Osteocyte (in vitro differentiated cells): ENCODE data around the gene ALK. TPM values are rescaled to one million over a fixed set of nuclear protein-coding genes. Genes with fewer than 3 reads are reported as not detected.
A peak's percentile ranks its signal among the peaks of the same experiment; 100 is the strongest.

ENCODE experiments used
- DNase-seq: peaks from one replicate; pipeline ENCODE4 v3.0.0; 2021; ENCODE audit warnings: mixed read lengths; ENCODE audit not compliant: unreplicated experiment; ENCODE audit errors: extremely low spot score
- H3K27ac Mint-ChIP-seq: one replicate; pipeline ENCODE4 v1.8.0; 2021; ENCODE audit warnings: mild to moderate bottlenecking, mixed read lengths; ENCODE audit not compliant: unreplicated experiment
- H3K27me3 Mint-ChIP-seq: one replicate; pipeline ENCODE4 v1.8.0; 2021; ENCODE audit warnings: mixed read lengths; ENCODE audit not compliant: unreplicated experiment
- H3K36me3 Mint-ChIP-seq: one replicate; pipeline ENCODE4 v1.8.0; 2021; ENCODE audit warnings: mixed read lengths; ENCODE audit not compliant: unreplicated experiment
- H3K4me1 Mint-ChIP-seq: one replicate; pipeline ENCODE4 v1.8.0; 2021; ENCODE audit warnings: mixed read lengths; ENCODE audit not compliant: unreplicated experiment
- H3K4me3 Mint-ChIP-seq: one replicate; pipeline ENCODE4 v1.8.0; 2021; ENCODE audit warnings: mild to moderate bottlenecking, moderate library complexity, mixed read lengths; ENCODE audit not compliant: unreplicated experiment
- H3K9me3 Mint-ChIP-seq: one replicate; pipeline ENCODE4 v1.8.0; 2021; ENCODE audit warnings: mixed read lengths; ENCODE audit not compliant: unreplicated experiment
- total RNA-seq: library from RNA; stranded (reverse); gene quantifications from 2 replicates; pipeline ENCODE4 v1.2.1, GENCODE V29; 2021
- TF ChIP-seq, protein P1 (sequence below): fragments of 200-600 bp; sonication (generic); IDR thresholded peaks from 2 replicates; pipeline ENCODE4 v1.5.0; 2021; ENCODE audit warnings: antibody characterized with exemption, mild to moderate bottlenecking, moderate library complexity

Gene ALK
- total RNA-seq, 1 donor from 2014 or later: not detected

DNA sequence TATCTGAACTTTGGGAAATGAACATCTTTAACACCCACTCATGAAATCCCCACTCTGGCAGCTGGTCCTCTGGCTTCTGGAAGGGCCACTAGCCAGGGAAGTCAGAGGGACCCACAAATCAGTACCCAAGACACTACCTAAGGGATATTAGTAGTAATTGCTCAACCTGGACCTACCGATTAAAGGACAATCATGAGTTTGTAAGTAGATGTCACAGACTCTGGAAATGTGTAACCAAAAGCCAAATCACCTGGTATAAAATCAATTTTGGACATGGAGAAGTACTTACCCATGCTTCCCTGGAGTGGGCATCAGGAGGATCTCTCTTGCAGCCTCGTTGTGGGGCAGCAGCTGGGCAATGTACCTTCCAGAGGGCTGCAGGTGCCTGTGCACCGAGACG lies 389.8 kb downstream of the ALK start:
- H3K36me3 Mint-ChIP-seq: no peaks in the 10 kb centered on the region
- peak overlapping the region; percentile 5 for H3K27ac Mint-ChIP-seq
- no peak for DNase-seq
- peaks cover 9% of the 10 kb centered on the region for H3K4me1 Mint-ChIP-seq
- no peak overlapping the region for H3K4me3 Mint-ChIP-seq
- H3K9me3 Mint-ChIP-seq: no peaks in the 10 kb centered on the region
- TF ChIP-seq, protein P1, sequence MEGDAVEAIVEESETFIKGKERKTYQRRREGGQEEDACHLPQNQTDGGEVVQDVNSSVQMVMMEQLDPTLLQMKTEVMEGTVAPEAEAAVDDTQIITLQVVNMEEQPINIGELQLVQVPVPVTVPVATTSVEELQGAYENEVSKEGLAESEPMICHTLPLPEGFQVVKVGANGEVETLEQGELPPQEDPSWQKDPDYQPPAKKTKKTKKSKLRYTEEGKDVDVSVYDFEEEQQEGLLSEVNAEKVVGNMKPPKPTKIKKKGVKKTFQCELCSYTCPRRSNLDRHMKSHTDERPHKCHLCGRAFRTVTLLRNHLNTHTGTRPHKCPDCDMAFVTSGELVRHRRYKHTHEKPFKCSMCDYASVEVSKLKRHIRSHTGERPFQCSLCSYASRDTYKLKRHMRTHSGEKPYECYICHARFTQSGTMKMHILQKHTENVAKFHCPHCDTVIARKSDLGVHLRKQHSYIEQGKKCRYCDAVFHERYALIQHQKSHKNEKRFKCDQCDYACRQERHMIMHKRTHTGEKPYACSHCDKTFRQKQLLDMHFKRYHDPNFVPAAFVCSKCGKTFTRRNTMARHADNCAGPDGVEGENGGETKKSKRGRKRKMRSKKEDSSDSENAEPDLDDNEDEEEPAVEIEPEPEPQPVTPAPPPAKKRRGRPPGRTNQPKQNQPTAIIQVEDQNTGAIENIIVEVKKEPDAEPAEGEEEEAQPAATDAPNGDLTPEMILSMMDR: no peak
- H3K27me3 Mint-ChIP-seq: peaks cover 4% of the 10 kb centered on the region

DNA sequence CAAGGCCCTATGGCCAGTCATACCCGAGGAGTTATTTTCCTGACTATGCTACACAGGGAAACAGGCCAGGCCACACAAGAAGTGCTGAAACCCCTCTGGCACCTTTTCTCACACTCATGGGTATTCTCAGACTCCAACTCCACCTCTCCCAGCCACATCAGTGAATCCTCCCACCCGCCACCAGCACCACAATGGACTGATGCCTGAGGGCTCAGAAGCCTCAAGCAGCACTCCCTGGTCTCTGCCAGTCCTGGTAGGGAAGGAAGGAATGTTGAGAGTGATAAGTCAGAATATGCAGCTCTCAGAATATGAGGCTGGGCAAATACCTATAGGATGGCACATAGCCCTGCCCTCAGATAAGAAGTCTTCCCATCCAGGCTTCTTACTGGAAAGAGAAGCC lies 391.1 kb downstream of the ALK start:
- H3K4me3 Mint-ChIP-seq: no peak overlapping the region
- H3K4me1 Mint-ChIP-seq: peaks cover 9% of the 10 kb centered on the region
- DNase-seq: no peak
- TF ChIP-seq, protein P1: no peak
- H3K9me3 Mint-ChIP-seq: no peaks in the 10 kb centered on the region
- H3K36me3 Mint-ChIP-seq: no peaks in the 10 kb centered on the region
- H3K27ac Mint-ChIP-seq: no peak overlapping the region
- peaks cover 4% of the 10 kb centered on the region for H3K27me3 Mint-ChIP-seq

DNA sequence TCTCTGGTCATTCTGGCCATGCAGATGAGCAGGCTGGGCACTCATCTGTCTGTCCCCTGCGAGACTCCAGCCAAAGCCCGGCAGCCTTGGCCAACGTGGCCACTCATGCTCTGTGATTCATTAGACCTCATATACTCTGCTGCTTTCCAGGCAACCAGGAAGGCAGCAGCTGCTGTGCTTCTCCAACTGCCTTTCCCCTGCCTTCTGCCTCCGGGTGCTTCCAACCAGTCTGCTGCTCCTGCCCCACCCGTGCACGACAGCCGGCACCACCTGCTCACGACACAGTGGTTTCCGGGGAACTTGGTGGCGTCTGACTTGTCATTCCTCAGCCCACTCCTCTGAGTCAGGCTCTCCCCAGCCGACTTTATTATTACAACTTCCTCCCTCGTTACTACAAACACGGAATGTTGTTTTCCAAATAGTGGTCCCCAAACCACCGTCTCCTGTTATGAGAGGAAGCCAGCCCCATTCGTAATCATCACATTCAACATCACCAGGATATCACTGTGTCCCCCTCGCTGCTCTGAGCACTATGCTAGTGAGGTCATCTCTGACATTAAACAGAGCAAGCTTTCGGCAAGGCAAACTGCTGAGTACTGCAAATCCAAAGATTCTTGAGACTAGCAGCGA lies 392.4 kb downstream of the ALK start:
- no peaks in the 10 kb centered on the region for H3K36me3 Mint-ChIP-seq
- H3K27me3 Mint-ChIP-seq: peaks cover 4% of the 10 kb centered on the region
- H3K9me3 Mint-ChIP-seq: no peaks in the 10 kb centered on the region
- TF ChIP-seq, protein P1: no peak
- no peak overlapping the region for H3K27ac Mint-ChIP-seq
- no peak for DNase-seq
- no peak overlapping the region for H3K4me3 Mint-ChIP-seq
- H3K4me1 Mint-ChIP-seq: peaks cover 9% of the 10 kb centered on the region

DNA sequence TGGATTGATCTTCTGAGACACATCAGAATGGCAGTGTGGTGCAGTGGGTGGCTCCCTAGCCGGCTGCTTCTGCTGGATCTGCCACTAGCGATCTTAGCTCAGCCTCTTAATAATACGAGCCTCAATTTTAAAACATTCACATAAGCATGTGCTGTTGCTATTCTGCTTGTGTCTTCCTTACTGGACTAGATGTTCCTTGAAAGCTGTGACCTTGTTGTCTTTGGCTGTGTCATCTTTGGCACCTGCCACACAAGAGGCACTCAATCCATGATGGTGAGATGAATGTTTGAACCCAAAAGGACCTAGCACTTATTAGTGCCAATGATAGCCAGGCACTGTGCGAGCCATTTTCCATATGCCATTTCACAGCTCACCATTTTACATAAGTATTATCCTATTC lies 393.0 kb downstream of the ALK start:
- Mint-ChIP-seq H3K36me3 (no peaks in the 10 kb centered on the region), H3K4me1 (peaks cover 9% of the 10 kb centered on the region), H3K27me3 (peaks cover 4% of the 10 kb centered on the region), H3K4me3 (no peak overlapping the region), H3K9me3 (no peaks in the 10 kb centered on the region), H3K27ac (no peak overlapping the region)
- TF ChIP-seq, protein P1: no peak
- no peak for DNase-seq

DNA sequence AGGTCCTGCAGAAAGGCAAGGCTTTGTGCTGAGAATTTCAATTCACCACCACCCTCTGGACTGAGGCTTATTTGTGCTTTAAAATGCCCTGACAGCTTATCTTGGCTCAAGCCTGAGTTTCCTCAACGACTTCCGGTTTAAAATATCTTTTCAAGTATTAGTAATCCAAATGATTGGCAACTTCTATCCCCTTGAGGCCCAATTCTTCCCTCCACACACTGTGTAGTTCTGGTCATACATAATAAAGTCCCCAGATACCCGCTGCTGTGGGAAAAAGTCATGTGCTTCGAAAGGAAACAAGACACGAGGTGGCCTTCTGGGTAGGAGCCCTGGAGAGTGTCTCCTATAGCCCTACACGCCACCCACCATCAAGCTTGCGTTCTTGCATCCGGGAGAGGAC lies 393.4 kb downstream of the ALK start:
- peaks cover 9% of the 10 kb centered on the region for H3K4me1 Mint-ChIP-seq
- peaks cover 4% of the 10 kb centered on the region for H3K27me3 Mint-ChIP-seq
- H3K36me3 Mint-ChIP-seq: no peaks in the 10 kb centered on the region
- H3K27ac Mint-ChIP-seq: no peak overlapping the region
- H3K4me3 Mint-ChIP-seq: no peak overlapping the region
- TF ChIP-seq, protein P1: no peak
- no peaks in the 10 kb centered on the region for H3K9me3 Mint-ChIP-seq
- DNase-seq: no peak
